ENCODE measurements around the gene ZMYND10. TPM values are rescaled to one million over a fixed set of nuclear protein-coding genes. Genes with fewer than 3 reads are reported as not detected.

ZMYND10 gene
- total and polyA plus RNA-seq, 4 donors, result 8.8 to 54.1 (median 34.8) TPM

- DNase-seq (ENCODE audit: low read depth in 4 of 6, low spot score in 6 of 6), result no peak
- Histone ChIP-seq H3K27me3 (ENCODE audit: control insufficient read depth, insufficient read depth, low read length) (no peaks in the 10 kb centered on the region), H3K9me3 (ENCODE audit: control insufficient read depth, insufficient read depth, low read length) (no peaks in the 10 kb centered on the region), H3K36me3 (ENCODE audit: control insufficient read depth, insufficient read depth, low read length) (peaks cover 53% of the 10 kb centered on the region), H3K4me1 (ENCODE audit: control insufficient read depth, insufficient read depth, low read length) (peaks cover 48% of the 10 kb centered on the region), H3K4me3 (ENCODE audit: low read depth, low read length) (peak overlapping the region; percentile 91), H3K27ac (ENCODE audit: low read depth, low read length) (peak overlapping the region; percentile 78)
- WGBS (ENCODE audit: insufficient coverage), result 63% methylated on average over 23 of the region's 24 CpGs
These were observed 12.9 kb upstream of the ZMYND10 start for GRCh38 chr3:50358355-50358910.

DNA sequence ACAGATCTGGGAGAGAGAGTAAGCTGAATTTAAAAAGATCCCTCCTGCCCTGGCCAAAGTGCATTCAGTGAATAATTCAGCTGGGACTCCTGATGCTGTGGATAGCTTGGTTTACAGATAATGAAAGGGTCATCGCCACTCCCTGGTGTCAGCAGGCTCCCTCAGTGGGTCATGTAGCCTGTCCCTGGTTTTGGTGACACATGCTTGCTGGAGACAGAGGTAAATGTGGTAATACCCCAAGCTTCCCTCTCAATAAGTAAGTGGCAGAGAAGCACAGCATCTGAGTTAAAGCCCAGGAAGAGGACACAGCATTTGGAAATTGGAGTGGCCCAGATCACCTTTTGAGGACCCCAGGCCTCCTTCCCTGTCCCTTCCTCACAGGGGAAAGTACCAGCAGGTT is 11.9 kb upstream of the ZMYND10 start:
- no peak for DNase-seq (ENCODE audit: low read depth in 4 of 6, low spot score in 6 of 6)
- peak overlapping the region; percentile 91 for H3K4me3 ChIP-seq (ENCODE audit: low read depth, low read length)
- peaks cover 48% of the 10 kb centered on the region for H3K4me1 ChIP-seq (ENCODE audit: control insufficient read depth, insufficient read depth, low read length)
- H3K36me3 ChIP-seq (ENCODE audit: control insufficient read depth, insufficient read depth, low read length), result peaks cover 56% of the 10 kb centered on the region
- H3K9me3 ChIP-seq (ENCODE audit: control insufficient read depth, insufficient read depth, low read length), result no peaks in the 10 kb centered on the region
- no peak overlapping the region for H3K27ac ChIP-seq (ENCODE audit: low read depth, low read length)
- 100% methylated on average over 1 of the region's 1 CpG for WGBS (ENCODE audit: insufficient coverage)
- H3K27me3 ChIP-seq (ENCODE audit: control insufficient read depth, insufficient read depth, low read length), result no peaks in the 10 kb centered on the region

DNA sequence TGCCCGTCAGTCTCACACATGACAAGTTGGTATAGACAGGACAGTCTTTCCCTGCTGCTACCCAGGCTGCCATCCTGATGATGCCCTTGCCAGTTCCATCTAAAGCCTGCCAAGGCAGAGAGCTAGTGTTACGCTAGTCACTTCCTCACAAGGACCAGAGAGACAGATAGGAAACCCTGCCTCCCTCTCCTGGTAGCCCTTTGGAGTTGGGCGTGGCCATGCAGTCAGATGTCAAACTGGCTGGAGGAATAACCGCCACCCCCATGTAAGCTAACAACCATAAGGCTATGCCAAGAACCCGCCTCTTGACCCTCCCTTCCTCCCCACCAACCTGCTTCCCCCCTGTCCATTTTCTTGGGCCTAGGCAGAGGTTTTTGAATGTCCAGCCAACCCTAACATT is 11.0 kb upstream of the ZMYND10 start:
- Histone ChIP-seq H3K4me3 (ENCODE audit: low read depth, low read length) (peak overlapping the region; percentile 10), H3K27ac (ENCODE audit: low read depth, low read length) (no peak overlapping the region), H3K27me3 (ENCODE audit: control insufficient read depth, insufficient read depth, low read length) (no peaks in the 10 kb centered on the region), H3K36me3 (ENCODE audit: control insufficient read depth, insufficient read depth, low read length) (peaks cover 61% of the 10 kb centered on the region), H3K9me3 (ENCODE audit: control insufficient read depth, insufficient read depth, low read length) (no peaks in the 10 kb centered on the region), H3K4me1 (ENCODE audit: control insufficient read depth, insufficient read depth, low read length) (peaks cover 52% of the 10 kb centered on the region)
- DNase-seq (ENCODE audit: low read depth in 4 of 6, low spot score in 6 of 6), result peak in 1 of 6 donors; percentile 28
- 75% methylated on average over 5 of the region's 5 CpGs for WGBS (ENCODE audit: insufficient coverage)

GRCh38 chr3:50355829-50356552 is 10.5 kb upstream of the ZMYND10 start:
- H3K36me3 ChIP-seq (ENCODE audit: control insufficient read depth, insufficient read depth, low read length), result peaks cover 65% of the 10 kb centered on the region
- no peak for DNase-seq (ENCODE audit: low read depth in 4 of 6, low spot score in 6 of 6)
- H3K9me3 ChIP-seq (ENCODE audit: control insufficient read depth, insufficient read depth, low read length), result no peaks in the 10 kb centered on the region
- no peak overlapping the region for H3K4me3 ChIP-seq (ENCODE audit: low read depth, low read length)
- no peaks in the 10 kb centered on the region for H3K27me3 ChIP-seq (ENCODE audit: control insufficient read depth, insufficient read depth, low read length)
- no peak overlapping the region for H3K27ac ChIP-seq (ENCODE audit: low read depth, low read length)
- 60% methylated on average over 4 of the region's 5 CpGs for WGBS (ENCODE audit: insufficient coverage)
- H3K4me1 ChIP-seq (ENCODE audit: control insufficient read depth, insufficient read depth, low read length), result peaks cover 58% of the 10 kb centered on the region

DNA sequence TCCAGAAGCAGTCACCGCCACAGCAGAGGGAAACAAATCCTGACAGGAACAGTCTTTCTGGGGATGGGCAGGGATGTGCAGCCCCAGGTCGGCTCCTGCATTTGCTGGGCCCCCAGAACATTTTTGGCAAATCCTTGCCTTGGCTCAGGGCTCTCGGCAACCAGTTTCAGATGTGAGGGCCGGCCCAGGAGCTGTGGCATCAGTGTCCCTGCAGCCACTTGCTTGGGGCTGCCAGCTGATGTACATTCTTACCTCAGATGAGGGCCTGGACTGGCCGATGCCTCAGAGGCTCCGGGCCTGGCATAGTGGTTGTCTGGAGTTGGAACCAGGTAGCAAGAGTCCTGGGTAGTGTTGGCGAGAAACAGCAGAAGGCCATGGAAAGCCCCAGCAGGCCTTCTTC is 9.3 kb upstream of the ZMYND10 start:
- 89% methylated on average over 7 of the region's 7 CpGs for WGBS (ENCODE audit: insufficient coverage)
- Histone ChIP-seq H3K27ac (ENCODE audit: low read depth, low read length) (no peak overlapping the region), H3K4me3 (ENCODE audit: low read depth, low read length) (no peak overlapping the region), H3K36me3 (ENCODE audit: control insufficient read depth, insufficient read depth, low read length) (peaks cover 65% of the 10 kb centered on the region), H3K27me3 (ENCODE audit: control insufficient read depth, insufficient read depth, low read length) (no peaks in the 10 kb centered on the region), H3K9me3 (ENCODE audit: control insufficient read depth, insufficient read depth, low read length) (no peaks in the 10 kb centered on the region), H3K4me1 (ENCODE audit: control insufficient read depth, insufficient read depth, low read length) (peaks cover 63% of the 10 kb centered on the region)
- DNase-seq (ENCODE audit: low read depth in 4 of 6, low spot score in 6 of 6), result no peak

DNA sequence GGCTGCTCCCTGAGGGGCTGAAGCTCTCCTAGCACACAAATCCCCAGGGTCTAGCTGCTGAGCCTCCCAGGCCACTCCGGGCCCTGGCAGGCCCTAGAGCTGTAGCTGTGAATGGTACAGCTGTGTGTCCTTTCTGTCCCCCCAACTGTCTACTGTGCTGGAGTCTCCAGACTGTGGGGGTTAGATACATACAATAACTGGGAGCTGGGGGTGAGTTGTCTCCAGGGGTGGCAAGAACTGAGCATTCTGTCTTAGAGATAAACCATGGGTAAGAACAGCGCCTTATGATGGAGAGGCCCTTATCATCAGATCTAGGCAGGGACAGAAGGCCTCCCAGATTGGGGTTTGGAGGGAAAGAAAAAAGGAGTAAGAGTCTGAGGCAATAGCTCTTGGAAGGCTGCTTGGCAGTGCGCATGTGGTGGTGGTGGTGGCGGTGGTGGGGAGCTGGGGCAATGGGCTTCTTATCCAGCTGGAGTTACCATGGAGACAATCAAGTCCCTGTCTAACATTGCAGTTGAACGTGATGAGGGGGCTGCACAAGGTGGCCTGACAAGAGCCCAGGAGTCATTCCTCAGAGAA is 8.7 kb upstream of the ZMYND10 start:
- Histone ChIP-seq H3K9me3 (ENCODE audit: control insufficient read depth, insufficient read depth, low read length) (no peaks in the 10 kb centered on the region), H3K4me1 (ENCODE audit: control insufficient read depth, insufficient read depth, low read length) (peaks cover 66% of the 10 kb centered on the region), H3K4me3 (ENCODE audit: low read depth, low read length) (no peak overlapping the region), H3K36me3 (ENCODE audit: control insufficient read depth, insufficient read depth, low read length) (peaks cover 69% of the 10 kb centered on the region), H3K27ac (ENCODE audit: low read depth, low read length) (no peak overlapping the region), H3K27me3 (ENCODE audit: control insufficient read depth, insufficient read depth, low read length) (no peaks in the 10 kb centered on the region)
- 67% methylated on average over 4 of the region's 5 CpGs for WGBS (ENCODE audit: insufficient coverage)
- DNase-seq (ENCODE audit: low read depth in 4 of 6, low spot score in 6 of 6), result no peak

- Histone ChIP-seq H3K4me3 (ENCODE audit: low read depth, low read length) (no peak overlapping the region), H3K27me3 (ENCODE audit: control insufficient read depth, insufficient read depth, low read length) (no peaks in the 10 kb centered on the region), H3K9me3 (ENCODE audit: control insufficient read depth, insufficient read depth, low read length) (no peaks in the 10 kb centered on the region), H3K27ac (ENCODE audit: low read depth, low read length) (no peak overlapping the region), H3K4me1 (ENCODE audit: control insufficient read depth, insufficient read depth, low read length) (peaks cover 67% of the 10 kb centered on the region), H3K36me3 (ENCODE audit: control insufficient read depth, insufficient read depth, low read length) (peaks cover 73% of the 10 kb centered on the region)
- 90% methylated on average over 11 of the region's 12 CpGs for WGBS (ENCODE audit: insufficient coverage)
- no peak for DNase-seq (ENCODE audit: low read depth in 4 of 6, low spot score in 6 of 6)
These were observed 7.9 kb upstream of the ZMYND10 start for GRCh38 chr3:50353245-50354004.

DNA sequence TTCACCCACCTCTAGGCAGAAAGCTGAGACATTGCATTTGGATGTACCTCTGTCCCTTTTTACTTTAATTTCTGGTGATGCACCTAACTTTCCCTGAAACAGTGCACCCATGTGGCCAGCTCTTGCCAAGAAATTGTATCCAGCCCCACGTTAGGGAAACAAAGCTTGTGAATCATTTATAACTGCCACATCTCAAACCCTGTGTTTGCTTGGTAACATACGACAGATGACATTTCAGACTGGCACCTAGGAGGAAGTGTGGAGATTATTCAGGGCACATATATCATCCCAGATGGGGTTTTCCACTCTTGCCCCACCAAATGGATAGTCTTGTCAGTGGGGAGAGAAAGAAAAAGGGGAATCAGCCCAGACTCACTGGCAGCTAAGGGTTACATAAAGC is 7.2 kb upstream of the ZMYND10 start:
- no peak overlapping the region for H3K4me3 ChIP-seq (ENCODE audit: low read depth, low read length)
- no peak for DNase-seq (ENCODE audit: low read depth in 4 of 6, low spot score in 6 of 6)
- H3K27ac ChIP-seq (ENCODE audit: low read depth, low read length), result no peak overlapping the region
- H3K27me3 ChIP-seq (ENCODE audit: control insufficient read depth, insufficient read depth, low read length), result no peaks in the 10 kb centered on the region
- no peaks in the 10 kb centered on the region for H3K9me3 ChIP-seq (ENCODE audit: control insufficient read depth, insufficient read depth, low read length)
- peaks cover 74% of the 10 kb centered on the region for H3K36me3 ChIP-seq (ENCODE audit: control insufficient read depth, insufficient read depth, low read length)
- no CpG with 5 or more reads among the region's 2 CpGs for WGBS (ENCODE audit: insufficient coverage)
- peaks cover 66% of the 10 kb centered on the region for H3K4me1 ChIP-seq (ENCODE audit: control insufficient read depth, insufficient read depth, low read length)

- H3K36me3 ChIP-seq (ENCODE audit: control insufficient read depth, insufficient read depth, low read length), result peaks cover 65% of the 10 kb centered on the region
- no peaks in the 10 kb centered on the region for H3K27me3 ChIP-seq (ENCODE audit: control insufficient read depth, insufficient read depth, low read length)
- H3K27ac ChIP-seq (ENCODE audit: low read depth, low read length), result peak overlapping the region; percentile 95
- DNase-seq (ENCODE audit: low read depth in 4 of 6, low spot score in 6 of 6), result no peak
- WGBS (ENCODE audit: insufficient coverage), result 53% methylated on average over 10 of the region's 11 CpGs
- peak overlapping the region; percentile 91 for H3K4me3 ChIP-seq (ENCODE audit: low read depth, low read length)
- peaks cover 61% of the 10 kb centered on the region for H3K4me1 ChIP-seq (ENCODE audit: control insufficient read depth, insufficient read depth, low read length)
- no peaks in the 10 kb centered on the region for H3K9me3 ChIP-seq (ENCODE audit: control insufficient read depth, insufficient read depth, low read length)
These were observed 5.8 kb upstream of the ZMYND10 start for GRCh38 chr3:50351323-50351697.

Measured in spinal cord (tissue), 10 donors.